ENCODE measurements around the gene ASAP2.

The ASAP2 gene

GRCh38 chr2:9420495-9420894, 213.9 kb downstream of the ASAP2 start:
- no peak for DNase-seq (ENCODE audit: low read depth in 1 of 2, low spot score in 1 of 2)

- peak; percentile 14 for DNase-seq (ENCODE audit: low read depth in 1 of 2, low spot score in 1 of 2)
Observed at GRCh38 chr2:9422321-9423099, 215.9 kb downstream of the ASAP2 start.

GRCh38 chr2:9423100-9423921, 216.7 kb downstream of the ASAP2 start, which contains the start of the genes CPSF3 and ITGB1BP1:
TSS of gene CPSF3 (plus strand) at chr2:9423654. CDS start at chr2:9423774, 120 bp downstream.
TSS of gene ITGB1BP1 (minus strand) at chr2:9423528. CDS start at chr2:9418697, 4,831 bp downstream.
- peak; percentile 93 to 97 for DNase-seq (ENCODE audit: low read depth in 1 of 2, low spot score in 1 of 2)

GRCh38 chr2:9423922-9424272, 217.3 kb downstream of the ASAP2 start:
- DNase-seq (ENCODE audit: low read depth in 1 of 2, low spot score in 1 of 2) = peak in 1 of 2 donors; percentile 6

DNA sequence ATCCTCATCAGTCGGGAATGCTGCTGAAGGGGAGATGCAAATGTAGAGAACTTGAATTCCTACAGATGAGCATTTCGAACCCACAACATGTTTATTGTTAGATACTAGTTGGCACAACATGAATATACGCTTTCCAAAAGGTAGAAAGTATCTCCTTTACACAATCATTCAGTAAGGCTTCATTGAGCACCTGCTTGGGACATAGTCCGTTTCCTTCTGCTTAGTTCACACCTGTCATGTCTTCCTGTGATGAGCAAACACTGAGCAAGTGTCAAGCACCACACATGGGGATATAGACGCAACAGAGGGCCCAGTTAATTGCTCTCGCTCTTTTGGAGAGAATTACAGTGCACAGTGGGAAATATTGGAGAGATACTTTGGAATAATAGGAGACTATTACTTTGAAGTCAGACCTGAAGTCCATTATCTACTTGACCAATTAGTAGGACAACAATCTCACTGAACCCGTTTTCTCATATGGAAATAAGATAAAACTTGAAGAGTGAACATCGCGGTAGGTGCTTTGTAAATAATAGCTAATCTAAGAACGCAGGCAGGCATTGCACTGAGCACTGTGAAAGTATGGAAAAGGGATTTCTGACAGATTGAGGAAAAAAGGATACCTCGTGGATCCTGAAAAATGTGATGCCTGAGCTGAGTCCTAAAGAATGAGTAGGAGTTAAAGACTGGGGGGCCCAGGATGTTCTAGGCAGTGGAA, 218.0 kb downstream of the ASAP2 start:
- no peak for DNase-seq (ENCODE audit: low read depth in 1 of 2, low spot score in 1 of 2)

- no peak for DNase-seq (ENCODE audit: low read depth in 1 of 2, low spot score in 1 of 2)
Observed at GRCh38 chr2:9428965-9429577, 222.5 kb downstream of the ASAP2 start.

DNA sequence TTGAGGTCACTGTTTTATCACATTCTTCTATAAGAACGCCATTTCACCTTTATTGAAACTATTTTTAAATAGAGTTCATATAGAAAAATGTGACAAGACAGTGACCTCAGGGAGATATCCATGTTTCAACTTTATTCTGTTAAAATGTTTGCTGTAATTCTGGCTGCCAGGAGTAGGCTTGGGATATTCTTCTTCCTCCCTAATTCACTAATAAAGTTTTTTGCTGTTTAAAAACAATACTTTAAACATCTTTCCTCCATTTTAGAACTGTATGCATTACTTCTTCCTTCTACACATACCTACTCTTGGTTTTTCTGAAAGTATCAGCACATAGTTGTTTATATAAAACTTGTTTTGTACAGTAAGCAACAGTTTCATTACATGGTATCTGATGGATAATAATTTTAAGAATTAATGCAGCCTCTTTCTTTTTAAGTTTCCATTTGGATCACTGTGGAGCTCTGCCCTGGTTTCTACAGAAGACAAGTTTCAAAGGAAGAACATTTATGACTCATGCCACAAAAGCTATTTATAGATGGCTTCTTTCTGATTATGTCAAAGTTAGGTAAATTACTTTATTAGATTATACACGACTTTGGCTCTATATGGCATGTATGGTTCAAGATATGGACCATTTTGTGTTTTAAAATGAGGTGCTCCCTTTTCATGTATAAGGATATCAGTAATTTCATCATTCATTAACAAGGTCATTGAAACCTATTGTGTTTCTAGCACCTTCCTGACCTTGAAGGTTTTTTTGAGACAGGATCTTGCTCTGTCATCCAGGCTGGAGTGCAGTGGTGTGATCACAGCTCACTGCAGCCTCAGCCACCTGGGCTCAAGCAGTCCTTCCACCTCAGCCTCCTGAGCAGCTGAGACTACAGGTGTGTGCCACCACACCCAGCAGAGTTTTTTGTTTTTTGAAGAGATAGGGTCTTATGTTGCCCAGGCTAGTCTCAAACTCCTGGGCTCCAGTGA, 224.0 kb downstream of the ASAP2 start:
- DNase-seq (ENCODE audit: low read depth in 1 of 2, low spot score in 1 of 2) = no peak

DNA sequence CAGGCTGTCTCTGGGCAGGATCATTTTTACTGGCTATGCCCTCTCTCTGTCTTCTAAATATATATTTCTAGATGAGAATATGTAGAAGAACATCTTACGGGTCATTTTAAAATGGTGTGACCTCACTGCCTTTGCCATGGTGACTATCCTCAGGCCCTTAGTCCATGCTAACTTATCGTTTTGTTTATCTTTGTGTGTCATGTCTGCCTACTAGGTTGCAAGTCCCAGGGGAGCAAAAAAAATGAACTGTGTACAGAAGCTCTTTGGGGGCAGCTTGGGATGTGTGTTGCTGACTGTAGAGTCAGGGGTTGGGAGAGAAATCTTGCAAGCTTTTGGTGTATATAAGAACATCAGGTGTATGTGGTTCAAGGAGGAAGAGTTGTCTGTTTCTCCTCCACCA, 227.9 kb downstream of the ASAP2 start:
- DNase-seq (ENCODE audit: low read depth in 1 of 2, low spot score in 1 of 2) = no peak

DNA sequence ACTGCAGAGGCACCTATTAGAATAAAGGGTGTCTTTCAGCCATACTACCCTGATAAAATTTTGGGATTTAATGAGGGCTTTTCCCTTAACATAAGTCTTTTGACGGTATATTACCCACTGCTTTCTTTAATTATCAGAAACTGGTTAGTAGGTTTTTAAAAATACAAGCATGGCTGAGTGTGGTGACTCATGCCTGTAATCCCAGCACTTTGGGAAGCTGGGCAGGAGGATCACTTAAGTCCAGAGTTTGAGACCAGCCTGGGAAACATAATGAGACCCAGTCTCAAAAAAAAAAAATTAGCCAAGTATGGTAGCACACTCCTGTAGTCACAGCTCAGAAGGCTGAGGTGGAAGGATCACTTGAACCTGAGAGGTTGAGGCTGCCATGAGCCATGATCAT, 232.9 kb downstream of the ASAP2 start:
- DNase-seq (ENCODE audit: low read depth in 1 of 2, low spot score in 1 of 2) = no peak

GRCh38 chr2:9440058-9440727, 233.6 kb downstream of the ASAP2 start:
- DNase-seq (ENCODE audit: low read depth in 1 of 2, low spot score in 1 of 2) = no peak

DNA sequence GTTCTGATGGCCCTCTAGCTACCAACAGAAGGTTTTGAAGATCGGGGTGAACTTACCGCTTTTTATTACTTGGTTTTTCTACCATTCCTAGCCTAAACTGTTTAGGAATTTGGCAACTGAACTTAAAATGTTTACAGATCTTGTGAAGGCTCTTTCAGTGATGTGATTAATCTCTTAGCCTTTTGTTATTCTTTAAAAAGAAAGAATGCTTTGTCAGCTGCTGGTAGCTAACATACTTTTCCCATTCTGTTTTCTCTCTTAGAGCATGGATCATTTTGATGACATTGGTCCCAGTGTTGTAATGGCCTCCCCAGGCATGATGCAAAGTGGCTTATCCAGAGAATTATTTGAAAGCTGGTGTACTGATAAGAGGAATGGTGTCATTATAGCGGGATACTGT, 234.9 kb downstream of the ASAP2 start:
- DNase-seq (ENCODE audit: low read depth in 1 of 2, low spot score in 1 of 2) = no peak

DNA sequence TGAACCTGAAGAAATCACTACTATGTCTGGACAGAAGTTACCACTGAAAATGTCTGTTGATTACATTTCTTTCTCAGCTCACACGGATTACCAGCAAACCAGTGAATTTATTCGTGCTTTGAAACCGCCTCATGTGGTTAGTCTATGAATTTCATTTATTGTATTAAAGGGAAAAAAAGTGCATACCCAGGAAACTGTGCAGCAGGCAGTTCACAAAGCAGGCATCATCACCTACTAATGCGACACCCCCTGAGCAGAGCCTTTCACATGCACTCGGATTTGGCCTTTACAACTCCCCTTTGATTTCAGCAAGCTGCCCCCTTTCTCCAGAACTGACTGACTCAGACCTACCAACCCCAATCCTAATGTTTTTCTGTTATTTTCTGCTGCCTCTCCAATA, 236.9 kb downstream of the ASAP2 start:
- no peak for DNase-seq (ENCODE audit: low read depth in 1 of 2, low spot score in 1 of 2)

GRCh38 chr2:9445089-9445488, 238.5 kb downstream of the ASAP2 start:
- no peak for DNase-seq (ENCODE audit: low read depth in 1 of 2, low spot score in 1 of 2)

DNA sequence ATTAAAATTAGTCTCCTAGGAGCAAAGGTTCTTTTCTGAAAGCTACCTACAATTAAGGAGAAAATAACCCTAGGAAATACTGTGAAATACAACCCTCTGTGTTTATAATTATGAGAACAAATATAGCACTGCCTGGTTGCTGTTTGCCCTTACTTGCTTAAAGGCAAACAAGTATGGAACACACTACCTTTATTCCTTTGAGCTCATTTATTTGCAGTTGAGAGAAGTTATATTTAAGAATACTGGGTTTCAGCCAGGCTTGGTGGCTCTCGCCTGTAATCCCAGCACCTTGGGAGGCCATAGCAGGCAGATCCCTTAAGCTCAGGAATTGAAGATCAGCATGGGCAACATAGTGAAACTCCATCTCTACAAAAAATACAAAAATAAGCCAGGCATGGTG, 244.6 kb downstream of the ASAP2 start:
- DNase-seq (ENCODE audit: low read depth in 1 of 2, low spot score in 1 of 2) = no peak

Measured in activated CD4-positive, alpha-beta T cell treated with anti-CD3 and anti-CD28 coated beads, Interleukin-2, amount 50 U/mL, for 24 hours (primary cell).